OCI-LY3 (cell line): ENCODE results near the gene SH3BP2.
"Not testable (repeated sequence)": the region's sequence is repeated elsewhere in the genome, so short reads cannot be mapped to it uniquely, and the experiment has no call there.

Source experiments
- H2AFZ ChIP-seq: fragments of 200-600, 300-600 bp; shearing (Covaris generic); 2 replicates; pipeline ENCODE4 v1.6.0; 2014; ENCODE audit warnings: antibody characterized with exemption, low read depth, low read length
- H3K27ac ChIP-seq: fragments of 200-600, 300-600 bp; sonication (generic); 2 replicates; pipeline ENCODE4 v1.5.1; 2014; ENCODE audit warnings: mild to moderate bottlenecking, low read length, moderate library complexity, mixed read lengths
- H3K27me3 ChIP-seq: fragments of 200-600, 300-600 bp; sonication (generic); 2 replicates; pipeline ENCODE4 v1.6.1; 2014; ENCODE audit warnings: low read depth, low read length, mixed read lengths
- H3K36me3 ChIP-seq: fragments of 200-600, 300-600 bp; sonication (generic); replicated peaks from 2 replicates; pipeline ENCODE3; 2014; ENCODE audit warnings: low read depth, low read length, mixed read lengths
- H3K4me1 ChIP-seq: fragments of 300-600, 200-600 bp; sonication (generic); 2 replicates; pipeline ENCODE4 v1.6.1; 2014; ENCODE audit warnings: low read length, mixed read lengths
- H3K4me2 ChIP-seq: fragments of 200-600, 300-600 bp; sonication (generic); 2 replicates; pipeline ENCODE4 v1.6.1; 2014; ENCODE audit warnings: low read length, mixed read lengths
- H3K4me3 ChIP-seq: fragments of 300-600, 200-600 bp; sonication (generic); 2 replicates; pipeline ENCODE4 v1.5.1; 2014; ENCODE audit warnings: antibody characterized with exemption, mild to moderate bottlenecking, low read length, moderate library complexity
- H3K79me2 ChIP-seq: fragments of 300-600, 200-600 bp; shearing (Covaris generic); 2 replicates; pipeline ENCODE4 v1.6.1; 2014; ENCODE audit warnings: mild to moderate bottlenecking, low read length, mixed read lengths
- H3K9ac ChIP-seq: fragments of 300-600, 200-600 bp; shearing (Covaris generic); 2 replicates; pipeline ENCODE4 v1.6.0; 2014; ENCODE audit warnings: mild to moderate bottlenecking, low read length, moderate library complexity
- H3K9me3 ChIP-seq: fragments of 200-600, 300-600 bp; shearing (Covaris generic); 2 replicates; pipeline ENCODE4 v1.6.1; 2014; ENCODE audit warnings: low read length, mixed read lengths; ENCODE audit not compliant: insufficient read depth
- H4K20me1 ChIP-seq: fragments of 200-600, 300-600 bp; sonication (generic); 2 replicates; pipeline ENCODE4 v1.6.1; 2016; ENCODE audit warnings: low read length, mixed read lengths; ENCODE audit not compliant: insufficient read depth
- EZH2phosphoT487 ChIP-seq: fragments of 200-600 bp; shearing (Covaris generic); IDR thresholded peaks from 2 replicates; pipeline ENCODE4 v1.6.1; 2018; ENCODE audit warnings: antibody characterized with exemption, mixed run types, low read depth
- TF ChIP-seq, protein P1 (sequence below): fragments of 200-600, 300-600 bp; sonication (generic); IDR thresholded peaks from 2 replicates; pipeline ENCODE4 v1.5.1; 2014; ENCODE audit warnings: antibody characterized with exemption, low read length, low read depth

The SH3BP2 gene

GRCh38 chr4:2756691-2757350, 36.1 kb upstream of the SH3BP2 start:
- peak overlapping the region; percentile 40 for H3K9ac ChIP-seq

DNA sequence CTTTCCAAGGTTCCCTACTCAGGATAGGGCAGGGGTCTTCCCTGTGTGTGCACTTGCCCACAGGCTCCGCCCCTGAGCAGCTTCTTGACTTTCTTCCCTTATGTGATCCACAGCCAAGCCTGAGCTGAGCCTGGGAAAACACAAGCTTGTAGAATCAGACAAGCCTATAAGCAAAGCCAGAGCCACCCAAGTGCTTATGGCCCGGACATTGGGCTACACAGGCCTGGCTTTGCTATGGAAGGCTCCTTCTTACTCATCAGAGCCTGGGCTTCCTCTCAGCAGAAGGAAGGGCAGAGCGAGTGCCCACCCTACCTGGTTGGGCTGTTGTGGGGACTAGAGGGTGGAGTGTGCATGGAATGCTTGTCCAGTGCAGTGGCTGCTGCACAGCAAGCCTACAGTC, 35.5 kb upstream of the SH3BP2 start:
- Histone ChIP-seq H3K4me3 (no peak overlapping the region), H3K9me3 (no peaks in the 10 kb centered on the region), H3K79me2 (peaks cover 19% of the 10 kb centered on the region), H3K4me2 (no peak overlapping the region), H3K27ac (no peak overlapping the region), H4K20me1 (0 out of 2 replicates have a peak, but pooled peaks cover 3% of the 10 kb centered on the region), H3K27me3 (peaks cover 5% of the 10 kb centered on the region; the same call in 1 of the 2 replicates), H3K4me1 (peaks cover 18% of the 10 kb centered on the region; the same call in 1 of the 2 replicates), H3K9ac (no peak overlapping the region), H3K36me3 (peaks cover 1% of the 10 kb centered on the region), H2AFZ (no peak overlapping the region)
- TF ChIP-seq, protein P1, sequence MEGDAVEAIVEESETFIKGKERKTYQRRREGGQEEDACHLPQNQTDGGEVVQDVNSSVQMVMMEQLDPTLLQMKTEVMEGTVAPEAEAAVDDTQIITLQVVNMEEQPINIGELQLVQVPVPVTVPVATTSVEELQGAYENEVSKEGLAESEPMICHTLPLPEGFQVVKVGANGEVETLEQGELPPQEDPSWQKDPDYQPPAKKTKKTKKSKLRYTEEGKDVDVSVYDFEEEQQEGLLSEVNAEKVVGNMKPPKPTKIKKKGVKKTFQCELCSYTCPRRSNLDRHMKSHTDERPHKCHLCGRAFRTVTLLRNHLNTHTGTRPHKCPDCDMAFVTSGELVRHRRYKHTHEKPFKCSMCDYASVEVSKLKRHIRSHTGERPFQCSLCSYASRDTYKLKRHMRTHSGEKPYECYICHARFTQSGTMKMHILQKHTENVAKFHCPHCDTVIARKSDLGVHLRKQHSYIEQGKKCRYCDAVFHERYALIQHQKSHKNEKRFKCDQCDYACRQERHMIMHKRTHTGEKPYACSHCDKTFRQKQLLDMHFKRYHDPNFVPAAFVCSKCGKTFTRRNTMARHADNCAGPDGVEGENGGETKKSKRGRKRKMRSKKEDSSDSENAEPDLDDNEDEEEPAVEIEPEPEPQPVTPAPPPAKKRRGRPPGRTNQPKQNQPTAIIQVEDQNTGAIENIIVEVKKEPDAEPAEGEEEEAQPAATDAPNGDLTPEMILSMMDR, result no peak
- no peak for TF ChIP-seq EZH2phosphoT487

More at GRCh38 chr4:2756691-2757350, 36.1 kb upstream of the SH3BP2 start:
- H3K27ac ChIP-seq, result no peak overlapping the region
- H3K4me2 ChIP-seq, result peak overlapping the region; percentile 74
- no peaks in the 10 kb centered on the region for H3K9me3 ChIP-seq
- H3K4me1 ChIP-seq, result peaks cover 17% of the 10 kb centered on the region; the same call in 1 of the 2 replicates
- peaks cover 5% of the 10 kb centered on the region; the same call in 1 of the 2 replicates for H3K27me3 ChIP-seq
- TF ChIP-seq, protein P1, result no peak
- no peak for TF ChIP-seq EZH2phosphoT487
- H2AFZ ChIP-seq, result peak overlapping the region; percentile 48; the same call in 1 of the 2 replicates
- H3K79me2 ChIP-seq, result peaks cover 21% of the 10 kb centered on the region
- H3K36me3 ChIP-seq, result peaks cover 3% of the 10 kb centered on the region
- H4K20me1 ChIP-seq, result 0 out of 2 replicates have a peak, but pooled peaks cover 3% of the 10 kb centered on the region
- peak overlapping the region; percentile 74 for H3K4me3 ChIP-seq

- Histone ChIP-seq H2AFZ (no peak overlapping the region), H4K20me1 (no peaks in the 10 kb centered on the region), H3K27ac (no peak overlapping the region), H3K9me3 (no peaks in the 10 kb centered on the region), H3K4me3 (no peak overlapping the region), H3K36me3 (no peaks in the 10 kb centered on the region), H3K4me1 (peaks cover 19% of the 10 kb centered on the region), H3K79me2 (no peaks in the 10 kb centered on the region), H3K9ac (no peak overlapping the region), H3K27me3 (peaks cover 5% of the 10 kb centered on the region; the same call in 1 of the 2 replicates), H3K4me2 (no peak overlapping the region)
- TF ChIP-seq EZH2phosphoT487, result no peak
- TF ChIP-seq, protein P1, result no peak
Measured at GRCh38 chr4:2761035-2761923, 31.6 kb upstream of the SH3BP2 start.

- H3K9me3 ChIP-seq, result no peaks in the 10 kb centered on the region
- H3K4me1 ChIP-seq, result peaks cover 15% of the 10 kb centered on the region
- no peaks in the 10 kb centered on the region for H3K36me3 ChIP-seq
- no peak overlapping the region for H3K4me2 ChIP-seq
- H3K79me2 ChIP-seq, result no peaks in the 10 kb centered on the region
- TF ChIP-seq, protein P1, result no peak
- no peak for TF ChIP-seq EZH2phosphoT487
- H3K4me3 ChIP-seq, result no peak overlapping the region
- no peak overlapping the region for H3K27ac ChIP-seq
- no peaks in the 10 kb centered on the region for H4K20me1 ChIP-seq
- H3K27me3 ChIP-seq, result peaks cover 4% of the 10 kb centered on the region; the same call in 1 of the 2 replicates
- no peak overlapping the region for H2AFZ ChIP-seq
- H3K9ac ChIP-seq, result no peak overlapping the region
Measured at GRCh38 chr4:2762048-2762447, 30.8 kb upstream of the SH3BP2 start.

- H3K36me3 ChIP-seq, H3K9me3 ChIP-seq, H3K79me2 ChIP-seq, H3K27me3 ChIP-seq, H4K20me1 ChIP-seq, H3K4me2 ChIP-seq, H3K27ac ChIP-seq, H3K4me3 ChIP-seq, H2AFZ ChIP-seq, H3K9ac ChIP-seq: not testable (repeated sequence)
- peaks cover 15% of the 10 kb centered on the region for H3K4me1 ChIP-seq
Measured at GRCh38 chr4:2762486-2763370, 30.2 kb upstream of the SH3BP2 start.
